HPDE6-E6E7 (cell line): ENCODE data around the gene HPCAL4.

Experiments used
- DNase-seq: peaks from one replicate; pipeline ENCODE4 v3.0.0; 2011; ENCODE audit warnings: missing footprints; ENCODE audit errors: extremely low spot score

HPCAL4 gene

DNA sequence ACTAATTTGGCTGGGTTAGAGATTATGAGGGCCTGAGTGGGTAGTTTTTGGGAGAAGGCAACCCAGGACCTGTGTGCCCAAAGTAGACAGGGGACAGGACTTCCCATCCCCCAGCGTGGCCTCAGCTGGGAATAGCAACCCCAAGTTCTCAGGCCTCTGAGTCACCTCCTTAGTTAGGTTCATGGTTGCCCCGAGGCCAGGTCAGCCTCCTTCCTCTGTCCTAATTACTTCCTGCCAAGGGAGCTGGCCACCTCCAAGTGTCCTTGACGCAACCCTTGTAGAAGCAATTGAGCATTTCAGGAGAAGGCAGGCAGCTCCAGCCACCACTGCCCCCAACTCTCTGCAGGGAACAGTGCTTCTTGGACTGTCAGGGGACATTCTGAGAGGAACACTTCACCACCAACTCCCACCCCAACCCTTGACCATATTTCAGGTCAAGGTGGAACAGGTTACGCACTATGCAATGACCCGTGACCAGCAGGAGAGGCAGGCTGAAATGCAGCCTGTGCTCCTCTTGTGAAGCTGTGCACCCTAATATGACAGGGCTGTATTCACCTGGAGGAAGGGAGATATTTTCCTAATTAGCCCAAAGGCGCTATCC, 14.2 kb downstream of the HPCAL4 start:
- no peak for DNase-seq

DNA sequence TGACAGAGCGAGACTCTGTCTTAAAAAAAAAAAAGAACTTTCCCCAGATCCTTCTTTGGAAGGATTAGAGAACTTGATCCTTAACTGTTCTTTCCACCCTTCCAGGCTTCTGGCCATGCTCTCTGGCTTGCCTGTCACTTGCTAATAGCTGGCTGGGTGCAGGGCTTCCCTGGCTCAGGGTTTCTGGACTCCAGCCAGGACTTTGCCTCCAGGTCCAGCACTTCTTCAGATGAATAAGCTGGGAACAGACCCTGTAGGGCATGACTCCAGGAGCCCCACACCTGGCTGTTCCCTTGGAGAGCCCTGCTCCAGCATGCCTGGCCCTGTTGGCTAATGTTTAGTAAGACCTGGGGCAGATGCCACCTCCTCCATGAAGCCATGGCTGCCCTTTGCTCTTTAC, 16.0 kb downstream of the HPCAL4 start:
- peak; percentile 42 for DNase-seq

DNA sequence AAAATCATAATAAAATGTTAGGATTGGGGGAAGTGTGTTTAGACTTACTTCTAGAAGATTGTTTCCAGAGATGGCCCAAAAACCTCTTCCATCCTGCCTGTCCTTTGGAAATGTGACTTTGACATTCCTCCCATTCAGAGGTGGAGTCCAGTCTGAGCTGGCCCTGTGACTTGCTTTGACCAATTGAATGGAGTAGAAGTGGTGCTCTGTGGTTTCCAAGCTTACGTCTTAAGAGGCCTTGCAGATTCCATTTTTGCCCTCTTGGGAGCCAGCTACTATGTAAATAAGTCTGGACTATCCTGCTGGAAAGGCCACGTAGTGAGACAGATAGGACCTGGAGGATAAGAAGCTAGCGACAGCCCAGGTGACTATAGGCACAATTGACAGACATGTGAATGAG, 18.0 kb downstream of the HPCAL4 start:
- no peak for DNase-seq

DNA sequence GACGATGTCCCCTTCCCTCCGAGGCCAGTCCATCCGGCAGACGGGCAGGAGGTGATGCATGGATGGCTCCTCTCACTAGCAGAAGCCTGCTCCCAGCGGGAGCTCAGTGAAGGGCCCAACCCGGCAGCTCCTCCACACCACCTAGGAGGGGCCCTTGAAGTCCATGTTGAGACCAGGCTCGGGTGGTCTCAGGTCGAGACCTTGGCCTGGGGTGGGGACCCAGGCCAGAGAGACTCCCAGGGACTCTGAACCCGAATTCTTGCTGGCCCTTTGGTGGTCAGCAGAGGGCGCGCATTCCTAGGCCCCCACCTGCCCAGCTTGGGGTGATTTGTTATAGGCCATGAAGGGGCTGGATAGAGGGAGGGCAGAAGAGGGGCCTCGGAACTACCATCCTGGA, 18.7 kb downstream of the HPCAL4 start:
- no peak for DNase-seq

DNA sequence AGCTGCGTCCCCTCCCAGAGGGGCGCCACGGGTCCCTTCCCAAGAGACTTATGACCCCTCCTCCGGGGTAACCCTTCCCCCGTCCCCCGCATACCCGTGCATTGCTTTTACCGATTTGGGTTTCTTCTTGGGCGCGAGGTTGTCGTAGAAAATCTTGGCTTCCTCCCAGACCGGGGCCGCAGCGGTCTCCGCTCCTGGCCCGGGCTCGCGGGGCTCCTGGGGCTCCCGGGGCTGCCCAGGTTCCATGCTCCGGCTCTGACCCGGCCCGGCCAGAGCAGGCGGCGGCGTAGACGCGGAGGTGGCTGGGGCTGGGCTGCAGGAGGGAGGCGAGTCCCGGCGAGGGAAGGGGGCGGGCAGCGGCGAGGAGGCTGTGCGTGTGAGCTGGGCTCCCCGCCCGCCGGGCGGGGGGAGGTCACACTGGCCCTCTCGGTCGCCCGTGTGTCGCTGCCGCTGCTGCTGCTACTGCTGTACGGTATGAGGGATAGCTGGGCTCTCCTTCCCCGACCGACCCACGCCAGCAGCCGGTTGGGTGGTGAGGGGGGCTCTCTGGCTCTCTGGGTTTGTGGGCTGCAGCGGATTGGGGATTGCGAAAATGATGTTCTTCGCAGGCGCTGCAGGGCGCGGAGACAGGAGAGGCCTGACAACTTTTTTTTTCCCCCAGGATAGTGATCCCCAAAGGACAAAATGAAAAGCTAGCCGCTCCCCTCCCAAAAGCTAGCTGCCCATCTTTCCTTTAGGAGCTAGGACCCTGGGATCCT, 19.3 kb downstream of the HPCAL4 start, which contains the start of gene NT5C1A:
Gene NT5C1A (minus strand): TSS at position 315 of the 758 bp plus-strand sequence. CDS start 69 bp downstream, at position 246.
- DNase-seq, result no peak

DNA sequence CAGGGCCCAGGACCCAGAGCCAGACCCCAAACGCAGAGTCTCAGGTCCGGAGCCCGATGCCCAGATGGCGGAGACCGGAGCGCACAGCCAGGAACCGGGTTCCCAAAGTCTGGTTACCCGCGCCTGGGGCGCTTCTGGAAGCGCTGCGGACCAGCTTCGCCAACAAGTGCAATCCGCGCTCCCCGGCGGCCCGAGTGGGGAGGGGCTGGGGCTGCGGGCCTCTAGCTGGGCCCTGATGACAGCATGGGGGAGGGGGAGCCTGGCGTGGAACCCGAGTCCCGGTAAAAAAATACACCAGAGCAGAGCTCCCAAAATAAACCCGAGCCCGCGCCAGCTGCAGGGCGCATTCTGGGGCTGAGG, 19.8 kb downstream of the HPCAL4 start:
- no peak for DNase-seq

DNA sequence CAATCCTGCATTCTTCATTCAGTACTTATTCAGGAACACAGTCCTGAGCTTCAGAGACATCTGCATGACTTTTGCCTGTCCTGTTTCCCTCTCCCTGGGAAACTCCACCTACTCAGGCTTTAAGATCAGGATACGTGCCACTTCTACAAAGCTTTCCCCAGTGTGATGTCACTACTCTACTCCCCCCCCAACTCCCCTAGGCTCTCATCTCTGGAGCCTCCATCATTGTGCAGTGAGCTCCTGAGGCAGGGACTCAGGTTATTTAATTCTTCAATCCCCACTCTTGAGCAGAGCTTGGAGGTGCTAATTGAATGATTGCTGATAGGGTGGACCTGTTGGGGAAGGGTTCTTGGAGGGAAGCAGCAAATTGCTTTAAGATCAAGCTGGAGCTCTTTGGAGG, 20.5 kb downstream of the HPCAL4 start:
- no peak for DNase-seq

DNA sequence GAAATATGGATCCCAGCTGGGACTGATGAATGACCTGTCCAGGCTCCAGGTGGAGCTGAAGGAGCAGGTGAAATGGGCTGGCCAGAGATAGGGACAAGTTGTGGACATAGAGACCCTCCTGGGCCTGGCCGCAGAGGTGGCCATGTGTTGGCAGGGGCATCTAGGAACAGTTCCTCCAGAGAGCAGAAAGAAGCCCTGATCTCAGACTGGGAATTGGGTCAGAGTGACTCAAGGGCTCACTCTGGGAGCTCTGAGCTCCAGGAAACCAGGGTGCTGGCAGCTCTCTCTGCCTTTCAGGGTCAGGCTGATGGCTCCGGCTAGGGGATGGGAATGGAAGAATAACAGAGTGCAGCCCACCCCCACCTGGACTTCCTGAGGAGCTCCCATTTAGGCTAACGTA, 22.3 kb downstream of the HPCAL4 start:
- no peak for DNase-seq

DNA sequence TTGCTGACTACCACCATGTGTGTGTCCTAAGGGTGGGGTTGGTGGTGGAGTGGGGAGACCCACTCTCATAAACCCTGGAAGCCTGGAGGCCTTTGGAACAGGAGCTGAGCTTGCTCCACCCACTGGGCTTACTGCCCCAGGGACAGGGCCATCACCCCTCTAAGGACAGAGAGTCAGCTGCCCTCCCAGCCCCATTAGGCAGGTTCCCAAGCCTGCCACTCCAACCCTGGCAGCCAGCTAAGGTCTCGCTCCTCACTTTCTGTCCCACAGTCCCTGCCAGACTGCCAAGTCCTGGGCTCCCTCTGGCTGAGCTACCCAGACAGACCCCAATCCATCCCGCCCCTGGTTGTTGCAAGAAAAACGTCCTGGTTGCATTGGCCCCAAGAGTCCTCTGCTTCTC, 23.1 kb downstream of the HPCAL4 start:
- DNase-seq, result no peak

DNA sequence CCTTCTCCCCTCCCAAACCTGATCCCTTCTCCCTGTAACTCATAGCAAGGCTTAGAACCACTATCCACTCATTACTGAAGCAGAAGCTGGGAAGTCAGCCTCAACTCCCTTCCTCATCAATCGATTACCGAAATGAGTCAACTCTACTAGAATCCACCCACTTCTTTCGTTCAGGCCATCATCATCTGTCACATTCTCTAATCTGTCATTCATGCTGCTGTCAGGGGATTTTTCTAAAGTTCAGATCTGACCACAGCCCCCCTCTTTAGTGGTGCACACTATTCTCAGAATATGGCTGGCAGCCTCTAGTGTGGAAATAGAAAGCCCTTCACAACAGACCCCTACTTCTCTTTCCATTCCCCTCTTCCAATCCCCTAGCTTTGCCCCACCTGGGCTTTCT, 24.5 kb downstream of the HPCAL4 start:
- DNase-seq, result no peak

DNA sequence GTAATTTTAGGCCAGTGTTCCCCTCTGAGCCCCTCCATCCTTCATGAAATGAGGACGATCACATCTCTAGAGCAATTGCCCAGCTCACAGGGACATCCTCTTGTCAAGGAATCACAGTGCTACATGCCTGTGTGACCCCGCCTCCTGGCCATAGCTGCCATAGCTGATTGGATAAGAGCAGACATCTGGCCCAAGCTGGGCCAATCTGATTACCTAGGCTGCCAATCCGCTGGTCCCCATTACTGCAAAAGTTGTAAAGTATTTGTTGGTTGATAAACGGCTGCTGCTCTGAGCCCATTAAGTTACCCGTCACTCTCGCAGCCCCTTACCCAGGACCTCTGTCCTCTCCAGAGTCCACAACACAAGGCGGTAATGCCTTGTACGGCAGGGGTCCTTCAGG, 27.7 kb downstream of the HPCAL4 start:
- no peak for DNase-seq

DNA sequence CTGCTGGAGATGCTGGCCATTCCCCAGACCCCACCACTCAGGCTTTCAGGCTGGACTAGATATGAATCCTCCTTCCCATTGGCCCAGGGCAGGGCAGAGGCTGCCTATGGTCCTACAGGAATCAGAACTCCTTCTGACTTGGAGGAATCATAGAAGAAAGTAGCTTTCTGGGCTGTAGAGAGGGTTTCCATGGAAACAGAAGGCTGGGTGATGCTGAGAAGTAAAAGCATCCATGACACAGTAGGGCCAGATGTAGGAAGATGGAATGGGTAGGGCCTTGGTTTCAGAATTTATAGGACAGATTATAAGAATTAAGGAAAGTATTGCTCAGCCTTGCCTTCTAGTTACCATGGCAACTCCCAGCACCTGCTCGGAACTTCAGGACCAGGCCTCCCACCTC, 28.4 kb downstream of the HPCAL4 start:
- no peak for DNase-seq

DNA sequence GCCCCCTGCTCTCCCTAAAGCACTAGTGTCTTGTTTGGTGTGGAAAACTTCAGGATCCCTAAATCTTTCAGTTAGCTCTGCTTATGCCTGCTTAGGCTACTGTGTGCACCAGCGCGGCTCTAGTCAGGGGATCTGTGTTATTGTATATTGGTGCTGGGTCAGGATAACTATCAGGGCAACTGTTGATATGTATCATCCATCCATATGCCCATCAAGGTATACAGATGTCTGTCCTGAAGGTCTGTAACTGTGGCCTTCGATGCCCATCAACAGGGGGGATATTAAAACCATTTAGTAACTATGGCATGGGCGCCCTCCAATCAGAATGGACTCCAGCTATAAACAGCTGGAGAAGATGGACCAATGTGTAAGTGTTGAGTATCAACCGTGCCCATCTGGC, 31.7 kb downstream of the HPCAL4 start:
- no peak for DNase-seq

DNA sequence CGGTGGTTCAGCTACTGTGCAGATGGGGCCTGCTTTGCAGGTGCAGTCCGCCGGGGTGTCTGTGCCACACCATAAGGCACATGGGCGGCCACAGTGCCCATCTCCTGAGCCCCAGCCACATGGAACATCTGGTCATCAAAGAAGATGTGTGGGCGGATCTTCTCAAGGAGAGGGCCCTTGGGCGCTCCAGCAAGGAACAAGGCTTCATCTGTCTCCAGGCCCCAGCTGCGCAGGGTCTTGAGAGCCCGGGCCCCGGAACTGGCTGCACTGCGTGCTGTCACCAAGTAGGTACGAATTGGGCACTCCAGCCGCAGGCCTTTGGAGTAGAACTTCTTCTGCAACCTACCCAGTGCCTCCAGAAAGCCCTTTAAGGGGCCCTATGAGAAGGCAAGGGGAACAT, 32.1 kb downstream of the HPCAL4 start:
- DNase-seq, result no peak

DNA sequence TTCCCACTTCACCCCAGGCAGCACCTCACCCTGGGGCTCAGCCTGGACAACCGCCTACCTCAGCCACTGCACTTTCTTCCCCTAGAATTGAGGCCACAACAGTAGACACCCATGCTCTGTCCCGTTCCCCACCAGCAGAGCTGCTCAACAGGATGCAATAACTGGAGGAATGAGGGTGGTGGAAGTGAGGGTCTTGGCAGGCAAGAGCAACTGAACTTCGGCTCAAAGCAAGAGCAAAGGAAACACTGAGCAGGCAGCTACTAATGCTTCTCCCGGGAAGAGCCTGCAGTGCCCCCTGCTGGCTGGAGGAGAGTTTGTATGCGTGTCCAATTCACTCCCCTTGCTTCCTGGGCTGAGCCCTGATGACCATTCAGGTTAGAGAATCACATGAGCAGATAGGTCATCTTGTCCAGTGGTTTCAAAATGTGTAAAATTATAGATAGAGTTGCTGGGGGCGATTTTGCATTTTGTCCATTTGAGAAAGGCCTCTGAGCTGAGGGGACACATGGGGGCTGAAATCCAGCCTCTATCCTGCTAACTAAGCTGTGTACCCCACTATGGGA, 33.2 kb downstream of the HPCAL4 start:
- no peak for DNase-seq

DNA sequence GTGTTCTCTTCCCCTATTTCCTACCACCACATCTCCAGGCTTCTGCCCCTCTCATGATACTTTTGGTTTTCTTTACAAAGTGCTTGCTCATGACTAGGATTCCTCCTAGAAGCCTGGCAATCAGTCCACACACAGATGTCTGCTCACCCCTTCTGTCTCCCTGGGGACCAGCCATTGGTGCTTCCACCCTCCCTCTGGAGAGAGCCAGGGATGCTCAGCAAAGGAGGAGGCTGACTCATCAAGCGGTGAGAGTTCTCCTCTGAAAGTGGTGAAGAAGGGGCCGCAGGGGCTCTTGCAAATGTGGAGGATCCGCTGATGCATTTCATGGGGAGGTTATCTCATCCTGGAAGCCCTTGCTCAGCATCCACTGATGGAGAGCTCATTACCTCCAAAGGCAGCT, 33.8 kb downstream of the HPCAL4 start:
- no peak for DNase-seq

DNA sequence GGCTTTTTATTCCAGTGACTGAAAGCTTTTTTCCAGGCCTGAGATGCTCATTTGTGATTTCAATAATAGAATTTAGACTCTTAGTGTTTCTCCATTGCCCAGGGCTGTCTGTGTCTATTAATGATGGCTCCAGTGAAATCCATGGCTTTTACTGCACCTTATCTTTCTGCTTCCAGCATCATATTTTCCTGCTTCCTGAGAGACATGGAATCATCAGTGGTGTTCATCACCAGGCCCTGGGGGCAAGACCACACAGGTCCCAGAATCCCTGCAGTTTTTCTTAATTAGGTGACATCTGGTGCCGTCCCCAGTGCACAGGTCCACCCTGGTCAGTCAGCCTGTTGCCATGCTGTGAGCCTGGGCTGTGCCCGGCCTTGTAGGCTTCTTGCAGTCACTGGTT, 34.8 kb downstream of the HPCAL4 start:
- no peak for DNase-seq

DNA sequence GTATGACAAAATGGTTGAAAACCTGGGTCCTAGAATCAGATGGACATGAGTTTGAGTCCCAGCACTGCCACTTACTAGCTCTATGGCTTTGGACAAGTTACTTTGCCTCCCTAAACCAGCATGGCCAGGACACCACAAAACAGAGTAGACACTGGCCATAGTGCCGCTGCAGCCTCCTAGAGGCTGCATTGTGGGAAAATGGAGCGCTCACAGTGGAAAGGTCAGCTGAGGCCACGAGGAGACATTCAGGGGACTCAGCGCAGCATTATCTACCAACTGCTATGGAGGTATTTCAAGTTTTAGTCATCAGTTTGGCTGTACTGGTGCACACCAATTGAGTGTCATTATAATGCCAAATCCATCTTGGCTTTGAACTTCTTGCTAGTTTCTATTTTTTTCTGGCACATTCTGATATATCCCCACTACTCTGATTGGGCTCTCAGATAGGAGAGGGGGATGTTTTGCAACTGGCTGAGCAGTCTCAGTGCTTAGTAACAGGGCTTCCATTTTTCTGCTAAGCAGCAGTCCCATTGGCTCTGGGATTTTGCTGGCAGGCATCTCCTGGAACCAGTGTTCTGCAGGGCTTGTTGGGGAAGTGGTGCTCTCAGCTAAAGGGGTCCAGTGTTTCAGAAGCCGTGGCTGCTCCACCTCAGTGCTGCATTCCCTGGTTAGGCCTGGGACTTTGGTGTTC, 35.5 kb downstream of the HPCAL4 start:
- DNase-seq, result no peak

DNA sequence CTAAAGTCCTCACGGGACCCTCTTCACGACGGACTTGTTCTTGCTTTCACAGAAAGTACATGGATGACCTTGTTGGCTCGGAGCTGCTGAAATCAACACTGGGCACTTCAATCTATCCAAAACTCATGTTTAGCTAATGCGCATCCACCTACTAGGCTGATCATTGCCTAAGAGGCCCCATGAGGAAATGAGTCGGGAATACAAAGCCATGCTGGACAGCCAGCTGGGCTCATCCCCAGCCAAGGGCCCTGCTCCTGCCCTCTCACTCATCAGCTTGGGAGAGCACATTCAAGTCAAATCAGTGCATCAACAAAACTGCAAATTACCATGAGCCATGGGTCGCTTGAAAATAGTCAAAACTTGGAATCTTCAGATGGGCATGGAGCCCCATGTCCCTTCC, 36.9 kb downstream of the HPCAL4 start:
- no peak for DNase-seq

DNA sequence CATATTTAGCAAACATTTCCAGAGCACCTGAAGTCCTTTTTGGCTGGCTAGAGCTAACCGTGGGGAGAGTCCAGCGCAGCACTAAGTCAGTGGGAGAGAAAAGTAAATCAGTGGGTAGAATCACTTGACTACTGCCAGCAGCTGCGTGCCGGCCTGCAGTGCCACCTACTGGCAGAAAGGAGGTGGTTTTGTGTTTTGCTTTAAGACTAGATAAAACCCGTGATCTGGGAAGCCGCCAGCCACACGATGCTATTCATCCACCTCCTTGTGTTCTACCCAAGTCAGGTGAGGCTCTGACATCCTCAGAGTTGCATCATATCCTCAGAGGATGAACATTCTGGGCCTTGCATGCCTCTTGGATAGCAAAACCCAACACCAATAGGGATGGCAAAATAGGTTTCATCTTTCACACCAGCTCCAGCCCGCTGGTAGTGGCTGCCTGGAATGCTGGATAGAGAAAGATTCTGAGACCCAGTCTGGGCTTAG, 37.6 kb downstream of the HPCAL4 start:
- DNase-seq, result peak; percentile 55

DNA sequence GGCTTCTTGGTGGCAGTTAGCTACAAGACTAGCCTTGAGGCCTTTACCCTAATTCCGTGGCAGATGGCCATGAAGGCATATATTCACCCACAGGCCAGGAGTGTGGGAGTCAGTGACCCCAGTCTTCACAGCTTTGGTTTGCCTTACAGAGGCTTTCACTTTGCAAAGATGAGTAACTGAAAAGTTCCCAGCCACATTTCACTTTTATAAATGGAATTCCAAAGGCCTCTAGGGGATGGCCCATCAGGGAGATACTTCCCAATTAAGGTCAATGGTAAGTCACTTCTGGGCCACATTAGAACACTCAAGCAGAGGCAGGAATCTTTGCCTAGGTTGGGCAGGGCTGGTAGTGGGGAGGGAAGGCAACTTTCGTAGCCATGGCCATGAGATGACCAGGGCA, 38.7 kb downstream of the HPCAL4 start:
- no peak for DNase-seq

DNA sequence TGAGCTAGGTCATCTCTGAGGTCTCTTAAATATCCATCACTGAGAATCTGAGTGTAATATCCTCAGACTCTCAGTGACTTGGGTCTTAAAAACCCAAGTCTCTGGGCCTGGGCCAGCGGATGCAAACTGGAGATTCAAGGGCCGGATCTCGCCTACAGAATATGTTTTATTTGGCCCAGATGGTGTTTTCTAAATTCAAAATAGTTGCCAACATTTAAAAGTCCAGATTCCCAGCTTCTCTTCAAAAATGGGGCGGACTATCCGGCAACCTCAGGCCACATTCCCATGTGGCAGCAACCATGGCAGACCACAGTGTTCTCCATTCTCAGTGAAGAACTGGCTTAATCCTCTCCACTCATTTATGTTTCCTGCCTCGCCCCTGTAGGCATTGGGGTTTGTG, 39.1 kb downstream of the HPCAL4 start:
- no peak for DNase-seq

DNA sequence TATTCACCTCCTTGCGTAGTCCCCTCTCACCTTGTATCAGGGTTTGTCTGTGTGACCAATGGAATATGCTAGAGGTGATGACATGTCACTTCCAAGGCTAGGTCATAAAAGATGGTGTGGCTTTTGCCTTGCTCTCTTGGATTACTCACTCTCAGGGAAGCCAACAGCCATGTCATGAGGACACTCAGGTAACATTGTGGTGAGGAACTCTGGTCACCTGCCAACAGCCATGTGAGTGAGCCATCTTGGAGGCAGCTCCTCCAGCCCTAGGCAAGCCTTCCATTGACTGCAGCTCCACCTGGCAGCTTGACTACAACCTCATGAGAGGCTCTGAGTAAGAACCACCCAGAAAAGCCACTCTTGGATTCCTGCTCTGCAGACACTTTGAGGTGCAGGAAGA, 40.8 kb downstream of the HPCAL4 start:
- DNase-seq, result no peak
